ENCODE measurements around the gene PCDHGB3. TPM values are rescaled to one million over a fixed set of nuclear protein-coding genes. Genes with fewer than 3 reads are reported as not detected.

Gene PCDHGB3
- total RNA-seq, 4 donors from 2014 or later, result 1.5 to 4.4 (median 1.9) TPM

DNA sequence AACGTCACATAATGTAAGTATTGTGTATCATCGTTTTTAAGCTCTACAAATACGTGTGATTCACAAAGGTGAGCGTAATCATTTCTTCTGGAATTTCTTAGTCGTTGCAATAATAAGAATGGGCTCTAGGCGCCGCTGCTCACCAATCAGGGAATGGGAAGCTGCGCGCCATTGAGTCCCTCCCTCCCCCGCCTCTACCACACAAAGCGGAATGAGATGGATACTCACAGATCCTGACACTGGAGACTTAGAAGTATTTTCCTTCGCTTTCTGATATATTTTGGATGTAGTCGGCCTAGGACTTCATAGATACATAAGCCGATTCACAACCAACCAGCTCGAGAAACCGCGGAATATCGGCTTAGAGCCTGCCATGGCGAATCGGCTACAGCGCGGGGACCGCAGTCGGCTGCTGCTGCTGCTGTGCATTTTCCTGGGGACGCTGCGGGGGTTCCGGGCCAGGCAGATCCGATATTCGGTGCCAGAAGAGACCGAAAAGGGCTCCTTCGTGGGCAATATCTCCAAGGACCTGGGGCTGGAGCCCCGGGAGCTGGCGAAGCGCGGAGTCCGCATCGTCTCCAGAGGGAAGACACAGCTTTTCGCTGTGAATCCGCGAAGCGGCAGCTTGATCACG is 50.9 kb downstream of the PCDHGB3 start, which contains the start of gene PCDHGA11:
PCDHGA11 (plus strand) TSS at position 197 of the 634 bp plus-strand sequence; CDS start at position 374, 177 bp downstream.
- TF ChIP-seq, protein P1, sequence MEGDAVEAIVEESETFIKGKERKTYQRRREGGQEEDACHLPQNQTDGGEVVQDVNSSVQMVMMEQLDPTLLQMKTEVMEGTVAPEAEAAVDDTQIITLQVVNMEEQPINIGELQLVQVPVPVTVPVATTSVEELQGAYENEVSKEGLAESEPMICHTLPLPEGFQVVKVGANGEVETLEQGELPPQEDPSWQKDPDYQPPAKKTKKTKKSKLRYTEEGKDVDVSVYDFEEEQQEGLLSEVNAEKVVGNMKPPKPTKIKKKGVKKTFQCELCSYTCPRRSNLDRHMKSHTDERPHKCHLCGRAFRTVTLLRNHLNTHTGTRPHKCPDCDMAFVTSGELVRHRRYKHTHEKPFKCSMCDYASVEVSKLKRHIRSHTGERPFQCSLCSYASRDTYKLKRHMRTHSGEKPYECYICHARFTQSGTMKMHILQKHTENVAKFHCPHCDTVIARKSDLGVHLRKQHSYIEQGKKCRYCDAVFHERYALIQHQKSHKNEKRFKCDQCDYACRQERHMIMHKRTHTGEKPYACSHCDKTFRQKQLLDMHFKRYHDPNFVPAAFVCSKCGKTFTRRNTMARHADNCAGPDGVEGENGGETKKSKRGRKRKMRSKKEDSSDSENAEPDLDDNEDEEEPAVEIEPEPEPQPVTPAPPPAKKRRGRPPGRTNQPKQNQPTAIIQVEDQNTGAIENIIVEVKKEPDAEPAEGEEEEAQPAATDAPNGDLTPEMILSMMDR (IDR thresholded peaks at IDR 0.05; ENCODE audit: low read depth), result no peak

DNA sequence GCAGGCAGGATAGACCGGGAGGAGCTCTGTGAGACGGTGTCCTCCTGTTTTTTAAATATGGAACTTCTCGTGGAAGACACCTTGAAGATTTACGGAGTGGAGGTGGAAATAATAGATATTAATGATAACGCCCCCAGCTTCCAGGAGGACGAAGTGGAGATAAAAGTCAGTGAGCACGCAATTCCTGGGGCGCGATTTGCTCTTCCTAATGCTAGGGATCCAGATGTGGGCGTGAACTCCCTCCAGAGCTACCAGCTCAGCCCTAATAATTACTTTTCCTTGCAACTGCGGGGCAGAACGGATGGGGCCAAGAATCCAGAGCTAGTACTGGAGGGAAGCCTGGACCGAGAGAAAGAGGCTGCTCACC is 51.4 kb downstream of the PCDHGB3 start:
- TF ChIP-seq, protein P1 (IDR thresholded peaks at IDR 0.05; ENCODE audit: low read depth), result no peak

Other genes with a start within 250 kb of the PCDHGB3 start
- 1 to 10 TPM; 2.0 to 7.0 (median 4.1) TPM for gene PCDHB4, start 248.4 kb upstream of the PCDHGB3 start, total RNA-seq
- gene PCDHB5, start 235.0 kb upstream of the PCDHGB3 start, total RNA-seq, result 1 to 10 TPM in 2 of 4 donors, under 1 TPM in 2; 0.33 to 3.4 (median 1.6) TPM
- 1 to 10 TPM in 1 of 4 donors, under 1 TPM in 2, not detected in 1; 0.85 to 1.3 (median 0.94) TPM for gene PCDHB6, start 220.2 kb upstream of the PCDHGB3 start, total RNA-seq
- 1 to 10 TPM in 3 of 4 donors, under 1 TPM in 1; 0.49 to 1.5 (median 1.3) TPM for gene PCDHB7, start 197.6 kb upstream of the PCDHGB3 start, total RNA-seq
- 1 to 10 TPM in 1 of 4 donors, under 1 TPM in 3; 0.38 to 1.1 (median 0.67) TPM for gene PCDHB8, start 192.5 kb upstream of the PCDHGB3 start, total RNA-seq
- gene PCDHB16, start 187.9 kb upstream of the PCDHGB3 start, total RNA-seq, result 1 to 10 TPM; 2.2 to 4.9 (median 2.7) TPM
- gene PCDHB9, start 183.1 kb upstream of the PCDHGB3 start, total RNA-seq, result 1 to 10 TPM; 1.0 to 2.4 (median 2.1) TPM
- 1 to 10 TPM; 2.4 to 4.7 (median 2.4) TPM for gene PCDHB10, start 177.9 kb upstream of the PCDHGB3 start, total RNA-seq
- gene PCDHB11, start 170.6 kb upstream of the PCDHGB3 start, total RNA-seq, result 1 to 10 TPM; 1.4 to 3.5 (median 2.1) TPM
- 1 to 10 TPM; 1.0 to 3.1 (median 2.3) TPM for gene PCDHB12, start 161.5 kb upstream of the PCDHGB3 start, total RNA-seq
- gene PCDHB13, start 156.3 kb upstream of the PCDHGB3 start, total RNA-seq, result 1 to 10 TPM; 1.9 to 3.8 (median 2.8) TPM
- gene PCDHB14, start 146.9 kb upstream of the PCDHGB3 start, total RNA-seq, result 1 to 10 TPM; 1.8 to 3.8 (median 2.1) TPM
- 1 to 10 TPM in 2 of 4 donors, under 1 TPM in 2; 0.34 to 1.9 (median 0.96) TPM for gene PCDHB15, start 124.8 kb upstream of the PCDHGB3 start, total RNA-seq
- gene SLC25A2, start 66.2 kb upstream of the PCDHGB3 start, total RNA-seq, result 1 to 10 TPM in 2 of 4 donors, under 1 TPM in 2; 0.85 to 2.3 (median 1.0) TPM
- gene TAF7, start 49.5 kb upstream of the PCDHGB3 start, total RNA-seq, result 10 to 100 TPM; 41.1 to 77.9 (median 50.1) TPM
- under 1 TPM; under 0.01 to 0.38 (median 0.33) TPM for gene PCDHGA1, start 39.7 kb upstream of the PCDHGB3 start, total RNA-seq
- 1 to 10 TPM; 2.3 to 6.5 (median 2.6) TPM for gene PCDHGA2, start 31.5 kb upstream of the PCDHGB3 start, total RNA-seq
- 1 to 10 TPM; 1.8 to 3.6 (median 2.4) TPM for gene PCDHGA3, start 26.4 kb upstream of the PCDHGB3 start, total RNA-seq
- gene PCDHGB1, start 20.1 kb upstream of the PCDHGB3 start, total RNA-seq, result 1 to 10 TPM in 3 of 4 donors, under 1 TPM in 1; 0.75 to 2.3 (median 1.5) TPM
- 1 to 10 TPM; 2.7 to 4.0 (median 3.5) TPM for gene PCDHGA4, start 15.2 kb upstream of the PCDHGB3 start, total RNA-seq
- gene PCDHGB2, start 10.2 kb upstream of the PCDHGB3 start, total RNA-seq, result 1 to 10 TPM; 2.1 to 5.3 (median 3.8) TPM
- 1 to 10 TPM; 2.7 to 5.8 (median 3.3) TPM for gene PCDHGA5, start 6.1 kb upstream of the PCDHGB3 start, total RNA-seq
- 1 to 10 TPM; 3.1 to 6.2 (median 3.4) TPM for gene PCDHGA6, start 3.6 kb downstream of the PCDHGB3 start, total RNA-seq
- 1 to 10 TPM; 1.8 to 5.1 (median 3.7) TPM for gene PCDHGA7, start 12.5 kb downstream of the PCDHGB3 start, total RNA-seq
- gene PCDHGB4, start 17.5 kb downstream of the PCDHGB3 start, total RNA-seq, result 1 to 10 TPM; 2.3 to 4.1 (median 3.1) TPM
- gene PCDHGA8, start 22.4 kb downstream of the PCDHGB3 start, total RNA-seq, result 1 to 10 TPM; 1.5 to 2.8 (median 1.5) TPM
- 1 to 10 TPM; 5.3 to 7.0 (median 6.7) TPM for gene PCDHGB5, start 27.7 kb downstream of the PCDHGB3 start, total RNA-seq
- 1 to 10 TPM; 4.1 to 8.3 (median 5.6) TPM for gene PCDHGA9, start 32.5 kb downstream of the PCDHGB3 start, total RNA-seq
- 1 to 10 TPM; 4.6 to 7.7 (median 5.8) TPM for gene PCDHGB6, start 37.8 kb downstream of the PCDHGB3 start, total RNA-seq
- gene PCDHGA10, start 42.7 kb downstream of the PCDHGB3 start, total RNA-seq, result 1 to 10 TPM; 4.4 to 6.0 (median 4.6) TPM
- 10 to 100 TPM in 1 of 4 donors, 1 to 10 TPM in 3; 7.2 to 10.4 (median 8.2) TPM for gene PCDHGB7, start 47.4 kb downstream of the PCDHGB3 start, total RNA-seq
- 1 to 10 TPM; 3.4 to 6.2 (median 4.2) TPM for gene PCDHGA11, start 50.8 kb downstream of the PCDHGB3 start, total RNA-seq
- gene PCDHGA12, start 60.3 kb downstream of the PCDHGB3 start, total RNA-seq, result 1 to 10 TPM; 3.8 to 9.2 (median 5.7) TPM
- 10 to 100 TPM; 16.5 to 35.4 (median 30.4) TPM for gene PCDHGC3, start 105.7 kb downstream of the PCDHGB3 start, total RNA-seq
- 10 to 100 TPM in 1 of 4 donors, 1 to 10 TPM in 3; 1.0 to 10.9 (median 1.9) TPM for gene PCDHGC4, start 114.8 kb downstream of the PCDHGB3 start, total RNA-seq
- 1 to 10 TPM in 2 of 4 donors, under 1 TPM in 2; 0.82 to 1.8 (median 1.2) TPM for gene PCDHGC5, start 118.8 kb downstream of the PCDHGB3 start, total RNA-seq
- gene DIAPH1, start 248.8 kb downstream of the PCDHGB3 start, total RNA-seq, result 10 to 100 TPM; 48.2 to 65.0 (median 55.0) TPM

Measured in subcutaneous adipose tissue (tissue), 4 donors.